ENCODE measurements around the gene PACSIN2. TPM values are rescaled to one million over a fixed set of nuclear protein-coding genes. Genes with fewer than 3 reads are reported as not detected.

The PACSIN2 gene
- total and polyA plus RNA-seq, 2 of the 13 experiments (the other 11 are each of a cell fraction or from before 2014, with no cell fraction given) = 54.1 to 68.8 TPM

DNA sequence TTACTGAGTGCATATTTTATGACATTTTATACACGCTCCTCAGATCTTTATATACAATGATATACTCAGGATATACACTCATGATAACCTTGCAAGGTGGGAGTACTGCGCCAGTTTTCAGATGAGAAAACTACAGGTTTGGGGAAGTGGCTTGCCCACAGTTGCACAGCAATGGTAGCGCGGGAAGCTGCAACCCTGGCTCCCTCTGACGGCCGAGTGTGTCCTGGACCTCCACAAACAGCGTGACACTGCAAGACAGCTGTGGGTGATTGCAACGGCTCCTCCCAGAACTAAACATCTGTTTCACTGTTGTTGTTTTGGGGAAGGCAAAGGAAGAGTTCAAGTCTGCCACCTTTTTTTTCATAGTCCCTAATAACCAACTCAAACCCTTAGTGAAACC is 47.0 kb downstream of the PACSIN2 start:
- Histone ChIP-seq H3K27ac (ENCODE audit: extremely low read length, insufficient read depth, low read length) (no peak overlapping the region), H3K4me3 (replicated peaks in 1 of 3; ENCODE audit: insufficient read depth in 1 of 3, low read depth in 2 of 3, low read length in 3 of 3) (no peak overlapping the region), H3K36me3 (replicated peaks in 1 of 2; ENCODE audit: control insufficient read depth in 1 of 2, insufficient read depth in 2 of 2, low read length in 2 of 2) (peaks cover 2 to 25% of the 10 kb centered on the region in 2 experiments; a peak in 3 of 5 replicates), H3K27me3 (ENCODE audit: control insufficient read depth in 1 of 2, insufficient read depth in 2 of 2, low read length in 2 of 2) (no peaks in the 10 kb centered on the region), H3K9me3 (ENCODE audit: low read length) (no peaks in the 10 kb centered on the region), H2AFZ (ENCODE audit: low read length) (no peak overlapping the region), H3K79me2 (ENCODE audit: insufficient read depth, low read length) (peaks cover 80% of the 10 kb centered on the region), H3K4me2 (ENCODE audit: low read depth, low read length) (no peak overlapping the region), H4K20me1 (ENCODE audit: insufficient read depth, low read length) (peaks cover 8% of the 10 kb centered on the region; the same call in 1 of the 2 replicates), H3K4me1 (ENCODE audit: insufficient read depth, low read length) (peaks cover 59% of the 10 kb centered on the region), H3K9ac (ENCODE audit: insufficient read depth, low read depth, low read length) (no peak overlapping the region)
- in situ Hi-C loops (cut with HindIII; ENCODE audit: extremely low pct_ligation_motif_present, low pct_unique_long_range_greater_than_20kb) (no loop called here), intact Hi-C loops (cut with micrococcal nuclease; ENCODE audit: unreplicated experiment) (no loop called here)
- DNase-seq (ENCODE audit: low spot score) = no peak
- ChIA-PET POLR2A (no interaction called here), CTCF (ENCODE audit: low intra/inter-chr PET ratio, low total read pairs) (no interaction called here)
- no peak for FAIRE-seq
- no TSS peak for BruUV-seq (replicated peaks)
- ATAC-seq = no peak
- TF ChIP-seq ZNF512B (CRISPR knock-in tag; IDR thresholded peaks at IDR 0.05; ENCODE audit: borderline replicate concordance) = no peak
- TF ChIP-seq RBM22 (optimal IDR thresholded peaks at IDR 0.05; ENCODE audit: low read length) = peak; percentile 64
- WGBS (ENCODE audit: low lambda C conversion rate) = 93% methylated on average over 8 of the region's 8 CpGs

DNA sequence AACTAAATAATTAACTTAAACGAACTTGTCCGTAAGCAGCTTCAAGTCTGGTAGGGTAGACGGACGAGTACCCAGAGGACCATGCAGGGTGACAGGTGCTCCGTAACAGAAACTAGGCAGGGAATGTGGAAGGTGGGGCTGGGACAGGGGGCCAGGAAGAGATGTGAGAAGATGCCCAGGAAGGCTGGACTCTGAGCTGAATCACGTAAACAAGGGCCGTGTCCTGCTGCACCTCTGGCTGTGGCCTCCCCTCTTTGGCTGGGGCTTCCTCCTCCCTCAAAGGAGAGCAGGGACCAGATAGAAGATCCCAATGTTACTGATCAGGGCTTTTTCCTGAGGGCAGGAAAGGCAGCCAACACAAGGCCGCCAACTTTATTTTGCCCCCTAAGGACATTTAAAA is 47.9 kb downstream of the PACSIN2 start:
- intact Hi-C loops (cut with micrococcal nuclease; ENCODE audit: unreplicated experiment) = no loop called here
- in situ Hi-C loops (cut with HindIII; ENCODE audit: extremely low pct_ligation_motif_present, low pct_unique_long_range_greater_than_20kb) = no loop called here
- H4K20me1 ChIP-seq (ENCODE audit: insufficient read depth, low read length) = peaks cover 8% of the 10 kb centered on the region; the same call in 1 of the 2 replicates
- H3K9ac ChIP-seq (ENCODE audit: insufficient read depth, low read depth, low read length) = no peak overlapping the region
- 59% methylated on average over 8 of the region's 8 CpGs for WGBS (ENCODE audit: low lambda C conversion rate)
- peak overlapping the region; percentile 30 for H3K27ac ChIP-seq (ENCODE audit: extremely low read length, insufficient read depth, low read length)
- peaks cover 2 to 25% of the 10 kb centered on the region in 2 experiments; a peak in 3 of 5 replicates for H3K36me3 ChIP-seq (replicated peaks in 1 of 2; ENCODE audit: control insufficient read depth in 1 of 2, insufficient read depth in 2 of 2, low read length in 2 of 2)
- H3K27me3 ChIP-seq (ENCODE audit: control insufficient read depth in 1 of 2, insufficient read depth in 2 of 2, low read length in 2 of 2) = no peaks in the 10 kb centered on the region
- H2AFZ ChIP-seq (ENCODE audit: low read length) = no peak overlapping the region
- peak overlapping the region; percentile 9; the same call in 1 of the 2 replicates for H3K4me2 ChIP-seq (ENCODE audit: low read depth, low read length)
- POLR2A ChIA-PET = interaction anchor here (0.7 kb wide), 1 partner anchor 26 kb away, joined by 3 read pairs; no protein-coding TSS in a partner anchor
- peaks cover 79% of the 10 kb centered on the region for H3K79me2 ChIP-seq (ENCODE audit: insufficient read depth, low read length)
- FAIRE-seq (no peak), DNase-seq (ENCODE audit: low spot score) (no peak), ATAC-seq (peak; percentile 32; the same call in 2 of the 3 replicates)
- no peaks in the 10 kb centered on the region for H3K9me3 ChIP-seq (ENCODE audit: low read length)
- no TSS peak for BruUV-seq (replicated peaks)
- no peak overlapping the region for H3K4me3 ChIP-seq (replicated peaks in 1 of 3; ENCODE audit: insufficient read depth in 1 of 3, low read depth in 2 of 3, low read length in 3 of 3)
- H3K4me1 ChIP-seq (ENCODE audit: insufficient read depth, low read length) = peaks cover 63% of the 10 kb centered on the region
- CTCF ChIA-PET (ENCODE audit: low intra/inter-chr PET ratio, low total read pairs) = no interaction called here
- no peak for TF ChIP-seq POGZ (CRISPR knock-in tag; IDR thresholded peaks at IDR 0.05)
- peak; percentile 99 for TF ChIP-seq ZSCAN22 (CRISPR knock-in tag; IDR thresholded peaks at IDR 0.05)
- peak; percentile 63; the same call in 1 of the 2 replicates for TF ChIP-seq PATZ1 (CRISPR knock-in tag; IDR thresholded peaks at IDR 0.05)
- TF ChIP-seq, protein P1, sequence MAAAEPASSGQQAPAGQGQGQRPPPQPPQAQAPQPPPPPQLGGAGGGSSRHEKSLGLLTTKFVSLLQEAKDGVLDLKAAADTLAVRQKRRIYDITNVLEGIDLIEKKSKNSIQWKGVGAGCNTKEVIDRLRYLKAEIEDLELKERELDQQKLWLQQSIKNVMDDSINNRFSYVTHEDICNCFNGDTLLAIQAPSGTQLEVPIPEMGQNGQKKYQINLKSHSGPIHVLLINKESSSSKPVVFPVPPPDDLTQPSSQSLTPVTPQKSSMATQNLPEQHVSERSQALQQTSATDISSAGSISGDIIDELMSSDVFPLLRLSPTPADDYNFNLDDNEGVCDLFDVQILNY (CRISPR knock-in tag; conservative IDR thresholded peaks at IDR 0.05) = no peak
- no peak for TF ChIP-seq LCORL (IDR thresholded peaks at IDR 0.05)
- peak; percentile 83 for TF ChIP-seq LCORL (CRISPR knock-in tag; IDR thresholded peaks at IDR 0.05)
- no peak for TF ChIP-seq EZH2 (conservative IDR thresholded peaks at IDR 0.05; ENCODE audit: low read depth, low read length)
- TF ChIP-seq CTCF (CRISPR knock-in tag; IDR thresholded peaks at IDR 0.05) = no peak
- TF ChIP-seq ZSCAN12 (CRISPR knock-in tag; IDR thresholded peaks at IDR 0.05) = no peak
